AG10803 (cell line): ENCODE results near the gene LIPJ.
A peak's percentile ranks its signal among the peaks of the same experiment; 100 is the strongest.

Source experiments
- DNase-seq: peaks from one replicate; pipeline ENCODE4 v3.0.0; 2010; ENCODE audit warnings: low read depth
- H3K4me3 ChIP-seq: 2 replicates; pipeline ENCODE4 v1.5.1; 2011; ENCODE audit warnings: mild to moderate bottlenecking, low read length, control low read depth
- CTCF ChIP-seq: conservative IDR thresholded peaks from 2 replicates; pipeline ENCODE4 v1.5.1; 2011; ENCODE audit warnings: mild to moderate bottlenecking, low read length, control low read depth, inconsistent platforms

The LIPJ gene

DNA sequence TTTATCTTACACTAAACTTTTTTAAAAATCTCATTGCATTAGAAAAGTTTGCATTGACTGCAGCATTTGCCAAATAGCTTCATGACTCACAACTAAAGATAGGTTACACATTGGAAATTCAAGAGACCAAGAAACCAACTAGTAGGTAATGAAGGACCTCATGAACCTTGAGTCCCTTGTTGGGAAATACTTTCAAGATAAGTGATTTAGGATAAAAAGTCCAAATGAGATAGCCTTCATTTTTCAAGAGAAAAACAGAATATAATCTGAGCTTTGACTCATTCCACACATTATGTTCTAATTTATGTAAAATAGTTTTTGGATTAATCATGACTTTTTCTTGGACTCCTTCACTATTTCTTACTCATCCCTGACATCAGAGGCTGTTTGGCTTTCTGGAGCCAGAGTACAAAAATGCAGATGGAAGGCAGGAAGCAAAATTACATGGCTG lies 64.6 kb downstream of the LIPJ start:
- peak; percentile 83 for DNase-seq
- H3K4me3 ChIP-seq, result no peak overlapping the region
- TF ChIP-seq CTCF, result no peak

DNA sequence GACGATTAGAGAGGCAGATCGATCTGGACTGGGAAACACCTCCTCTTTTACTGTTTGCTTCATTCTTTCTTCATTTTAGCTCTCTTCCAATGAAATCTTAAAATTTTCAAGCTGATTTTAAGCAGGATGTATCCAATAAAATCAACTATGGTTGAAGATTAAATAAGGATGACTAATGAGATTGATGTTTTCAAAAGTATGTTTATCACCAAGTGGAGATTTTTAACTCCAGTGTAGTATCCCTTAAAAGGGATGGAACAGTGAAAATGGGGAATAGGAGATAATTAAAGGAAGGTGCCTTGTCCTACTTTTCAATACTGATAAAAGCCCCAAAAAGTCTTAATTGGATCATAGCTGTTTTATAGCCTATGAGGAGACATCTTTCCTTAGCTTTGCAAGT lies 66.1 kb downstream of the LIPJ start:
- H3K4me3 ChIP-seq, result no peak overlapping the region
- DNase-seq, result peak; percentile 9
- no peak for TF ChIP-seq CTCF
